AG09309 (cell line): ENCODE measurements around the gene SUPT3H.
"Not testable (repeated sequence)": the region's sequence is repeated elsewhere in the genome, so short reads cannot be mapped to it uniquely, and the experiment has no call there.

Source experiments
- DNase-seq: peaks from one replicate; pipeline ENCODE4 v3.0.0-alpha.2; 2010; ENCODE audit warnings: low read depth
- H3K4me3 ChIP-seq: 2 replicates; pipeline ENCODE4 v1.5.1; 2011; ENCODE audit warnings: mild to moderate bottlenecking, low read depth, low read length, moderate library complexity; ENCODE audit not compliant: control insufficient read depth
- TF ChIP-seq, protein P1 (sequence below): IDR thresholded peaks from 2 replicates; pipeline ENCODE4 v1.5.1; 2011; ENCODE audit warnings: mild to moderate bottlenecking, low read depth, low read length, inconsistent platforms; ENCODE audit not compliant: insufficient read depth, control insufficient read depth; ENCODE audit errors: missing control alignments

The SUPT3H gene

DNA sequence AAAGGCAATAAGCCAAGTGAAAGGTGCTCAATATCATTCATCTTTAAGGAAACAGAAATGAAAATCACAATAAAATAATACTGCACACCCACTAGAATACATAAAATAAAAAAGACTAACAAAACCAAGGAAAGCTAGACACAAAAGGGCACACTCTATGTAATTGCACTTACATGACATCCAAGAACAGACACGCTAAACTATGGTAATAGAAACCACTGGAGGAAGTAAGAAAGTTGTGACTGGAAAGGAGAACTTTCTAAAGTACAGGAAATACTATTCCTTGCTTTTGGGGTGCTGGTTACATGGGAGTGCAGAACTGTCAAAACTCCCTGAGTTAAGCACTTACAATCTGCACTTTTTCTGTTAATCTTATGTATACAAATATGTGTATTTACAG lies 303.3 kb downstream of the SUPT3H start:
- H3K4me3 ChIP-seq, result no peak overlapping the region
- DNase-seq, result no peak
- TF ChIP-seq, protein P1, sequence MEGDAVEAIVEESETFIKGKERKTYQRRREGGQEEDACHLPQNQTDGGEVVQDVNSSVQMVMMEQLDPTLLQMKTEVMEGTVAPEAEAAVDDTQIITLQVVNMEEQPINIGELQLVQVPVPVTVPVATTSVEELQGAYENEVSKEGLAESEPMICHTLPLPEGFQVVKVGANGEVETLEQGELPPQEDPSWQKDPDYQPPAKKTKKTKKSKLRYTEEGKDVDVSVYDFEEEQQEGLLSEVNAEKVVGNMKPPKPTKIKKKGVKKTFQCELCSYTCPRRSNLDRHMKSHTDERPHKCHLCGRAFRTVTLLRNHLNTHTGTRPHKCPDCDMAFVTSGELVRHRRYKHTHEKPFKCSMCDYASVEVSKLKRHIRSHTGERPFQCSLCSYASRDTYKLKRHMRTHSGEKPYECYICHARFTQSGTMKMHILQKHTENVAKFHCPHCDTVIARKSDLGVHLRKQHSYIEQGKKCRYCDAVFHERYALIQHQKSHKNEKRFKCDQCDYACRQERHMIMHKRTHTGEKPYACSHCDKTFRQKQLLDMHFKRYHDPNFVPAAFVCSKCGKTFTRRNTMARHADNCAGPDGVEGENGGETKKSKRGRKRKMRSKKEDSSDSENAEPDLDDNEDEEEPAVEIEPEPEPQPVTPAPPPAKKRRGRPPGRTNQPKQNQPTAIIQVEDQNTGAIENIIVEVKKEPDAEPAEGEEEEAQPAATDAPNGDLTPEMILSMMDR, result no peak

DNA sequence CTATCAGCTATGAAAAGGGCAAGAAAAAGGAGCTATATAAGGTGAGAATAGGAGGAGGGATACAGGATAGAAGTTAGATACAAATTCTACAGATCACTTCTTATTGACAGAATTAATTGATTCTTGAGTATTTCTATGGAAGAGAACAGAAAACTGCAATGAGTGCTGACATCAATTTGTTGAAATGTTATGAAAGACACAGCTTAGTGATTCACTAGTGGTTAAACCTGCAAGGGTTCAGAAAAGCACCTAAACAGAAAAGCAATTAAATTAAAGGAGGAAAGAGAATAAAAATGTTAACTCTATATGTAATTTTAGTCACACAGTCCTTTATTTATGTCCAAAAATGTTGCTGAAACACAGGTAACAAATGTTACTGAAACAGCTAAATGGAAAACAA lies 304.0 kb downstream of the SUPT3H start:
- no peak for DNase-seq
- TF ChIP-seq, protein P1, result no peak
- H3K4me3 ChIP-seq, result no peak overlapping the region

DNA sequence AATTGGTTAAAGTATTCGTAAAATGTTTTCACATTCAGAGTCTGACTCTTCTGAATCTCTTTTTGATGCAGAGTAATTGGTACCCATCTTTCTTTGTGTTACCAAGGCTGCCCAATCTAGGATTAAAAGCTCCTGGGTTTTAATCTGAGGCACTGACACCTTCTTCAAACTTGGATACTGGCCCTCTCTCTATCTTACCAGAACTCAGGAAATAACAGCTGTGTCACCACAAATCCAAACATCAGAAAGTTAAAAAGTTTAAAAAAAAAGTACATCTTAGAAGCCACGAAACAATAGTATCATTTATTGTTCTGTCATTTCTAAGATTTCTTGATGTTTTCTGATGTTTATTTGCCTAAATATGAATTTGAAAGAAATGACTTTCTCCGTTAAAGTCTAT lies 305.1 kb downstream of the SUPT3H start:
- no peak overlapping the region for H3K4me3 ChIP-seq
- DNase-seq, result no peak
- TF ChIP-seq, protein P1, result no peak

DNA sequence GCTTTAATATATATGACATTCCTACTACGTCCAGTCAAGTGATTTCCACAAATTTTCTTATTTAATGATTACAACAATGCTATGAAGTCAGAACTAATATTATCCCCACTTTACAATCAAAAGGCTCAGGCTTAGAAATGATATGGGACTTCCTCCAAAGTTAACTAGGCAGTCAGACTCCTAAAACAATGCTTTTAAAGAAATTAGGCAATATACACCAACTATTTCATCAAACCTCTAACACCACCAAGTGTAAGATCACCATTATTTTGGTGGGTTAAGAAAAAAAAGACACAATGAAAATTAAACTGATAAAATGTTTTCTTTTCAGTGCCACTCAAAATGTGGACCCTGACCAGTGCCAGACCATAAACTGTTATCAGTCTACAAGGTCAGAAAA lies 305.7 kb downstream of the SUPT3H start:
- no peak for DNase-seq
- TF ChIP-seq, protein P1, result no peak
- H3K4me3 ChIP-seq, result no peak overlapping the region

DNA sequence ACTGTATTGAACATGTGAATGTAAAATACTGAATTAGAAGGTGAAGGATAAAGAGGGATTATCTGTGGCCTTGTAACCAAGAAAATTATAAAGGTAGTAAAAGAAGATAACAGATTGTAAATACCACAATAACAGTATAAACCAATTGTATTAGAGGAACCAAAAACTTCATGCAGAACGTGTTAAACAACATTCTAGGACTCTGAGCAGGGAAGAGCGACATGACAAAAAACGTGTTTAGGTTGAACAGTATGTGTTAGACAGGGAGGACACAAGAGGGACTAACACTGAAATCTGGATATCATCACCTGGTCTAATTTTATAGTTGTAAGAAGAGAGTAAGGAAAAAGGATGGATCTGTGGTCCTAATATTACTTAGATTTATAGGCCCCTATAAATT lies 308.6 kb downstream of the SUPT3H start:
- TF ChIP-seq, protein P1, result no peak
- no peak for DNase-seq
- no peak overlapping the region for H3K4me3 ChIP-seq

DNA sequence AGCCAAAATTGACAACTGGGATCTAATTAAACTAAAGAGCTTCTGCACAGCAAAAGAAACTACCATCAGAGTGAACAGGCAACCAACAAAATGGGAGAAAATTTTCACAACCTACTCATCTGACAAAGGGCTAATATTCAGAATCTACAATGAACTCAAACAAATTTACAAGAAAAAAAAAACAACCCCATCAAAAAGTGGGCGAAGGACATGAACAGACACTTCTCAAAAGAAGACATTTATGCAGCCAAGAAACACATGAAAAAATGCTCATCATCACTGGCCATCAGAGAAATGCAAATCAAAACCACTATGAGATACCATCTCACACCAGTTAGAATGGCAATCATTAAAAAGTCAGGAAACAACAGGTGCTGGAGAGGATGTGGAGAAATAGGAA lies 310.3 kb downstream of the SUPT3H start:
- H3K4me3 ChIP-seq, DNase-seq: not testable (repeated sequence)

DNA sequence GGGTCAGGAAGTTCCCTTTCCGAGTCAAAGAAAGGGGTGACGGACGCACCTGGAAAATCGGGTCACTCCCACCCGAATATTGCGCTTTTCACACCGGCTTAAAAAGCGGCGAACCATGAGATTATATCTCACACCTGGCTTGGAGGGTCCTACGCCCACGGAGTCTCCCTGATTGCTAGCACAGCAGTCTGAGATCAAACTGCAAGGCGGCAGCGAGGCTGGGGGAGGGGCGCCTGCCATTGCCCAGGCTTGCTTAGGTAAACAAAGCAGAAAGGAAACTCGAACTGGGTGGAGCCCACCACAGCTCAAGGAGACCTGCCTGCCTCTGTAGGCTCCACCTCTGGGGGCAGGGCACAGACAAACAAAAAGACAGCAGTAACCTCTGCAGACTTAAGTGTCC lies 315.1 kb downstream of the SUPT3H start:
- not testable (repeated sequence) for H3K4me3 ChIP-seq, DNase-seq

DNA sequence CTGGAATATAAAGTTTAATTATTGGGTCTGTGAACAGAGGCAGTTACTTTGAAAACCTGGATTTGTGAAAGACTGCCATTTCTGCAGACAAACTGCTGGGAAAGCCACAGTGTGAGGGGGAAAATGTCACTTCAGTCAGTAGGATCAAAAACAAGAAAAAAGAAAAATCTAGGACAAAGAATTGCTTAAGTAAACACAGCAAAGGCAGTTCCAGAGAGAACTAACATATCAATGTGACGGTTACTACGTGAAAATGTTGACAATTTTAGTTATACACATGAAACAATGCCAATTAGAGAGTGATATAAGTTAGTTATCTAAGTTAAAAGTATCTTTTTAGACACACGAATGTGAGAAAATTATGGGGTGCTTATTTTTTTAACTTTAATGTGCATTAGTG lies 320.0 kb downstream of the SUPT3H start:
- TF ChIP-seq, protein P1, result no peak
- DNase-seq, result no peak
- no peak overlapping the region for H3K4me3 ChIP-seq
